Stomach smooth muscle (tissue), 2 donors: Measurements from ENCODE around the gene VSNL1.

Source experiments
- H3K27ac ChIP-seq: one replicate; pipeline ENCODE4 v1.7.0; 2013; ENCODE audit warnings: mild to moderate bottlenecking, low read length, inconsistent platforms
- H3K27me3 ChIP-seq, 2 donors: one replicate each; pipeline ENCODE4 v1.7.0; 2013; ENCODE audit warnings: low read length in 2 of 2; ENCODE audit not compliant: insufficient read depth in 2 of 2, control insufficient read depth in 1 of 2
- H3K36me3 ChIP-seq, 2 donors: one replicate each; pipeline ENCODE4 v1.7.0; 2013; ENCODE audit warnings: low read length in 2 of 2; ENCODE audit not compliant: control insufficient read depth in 2 of 2, insufficient read depth in 2 of 2
- H3K4me1 ChIP-seq: one replicate; pipeline ENCODE4 v1.7.0; 2013; ENCODE audit warnings: low read length; ENCODE audit not compliant: control insufficient read depth, insufficient read depth
- H3K4me3 ChIP-seq, 2 donors: one replicate each; pipeline ENCODE4 v1.7.0; 2013; ENCODE audit warnings: low read length in 2 of 2
- H3K9ac ChIP-seq, 2 donors: one replicate each; pipeline ENCODE4 v1.7.0; 2013; ENCODE audit warnings: low read length in 2 of 2, mild to moderate bottlenecking in 1 of 2
- H3K9me3 ChIP-seq, 2 donors: one replicate each; pipeline ENCODE4 v1.7.0; 2013; ENCODE audit warnings: low read length in 2 of 2; ENCODE audit not compliant: control insufficient read depth in 2 of 2
- donor health status: healthy.
- donor health status: Pancreatic carcinoma.

The VSNL1 gene

GRCh38 chr2:17583646-17584045, 43.1 kb downstream of the VSNL1 start:
- Histone ChIP-seq H3K27me3 (no peaks in the 10 kb centered on the region), H3K9me3 (no peaks in the 10 kb centered on the region), H3K9ac (no peak overlapping the region), H3K4me3 (no peak overlapping the region), H3K4me1 (no peaks in the 10 kb centered on the region), H3K27ac (no peak overlapping the region), H3K36me3 (no peaks in the 10 kb centered on the region)

GRCh38 chr2:17584689-17585088, 44.2 kb downstream of the VSNL1 start:
- H3K27me3 ChIP-seq = no peaks in the 10 kb centered on the region
- no peaks in the 10 kb centered on the region for H3K9me3 ChIP-seq
- H3K36me3 ChIP-seq = no peaks in the 10 kb centered on the region
- no peak overlapping the region for H3K4me3 ChIP-seq
- no peak overlapping the region for H3K27ac ChIP-seq
- no peak overlapping the region for H3K9ac ChIP-seq
- peaks cover 2% of the 10 kb centered on the region for H3K4me1 ChIP-seq

- no peaks in the 10 kb centered on the region for H3K9me3 ChIP-seq
- H3K9ac ChIP-seq = no peak overlapping the region
- no peaks in the 10 kb centered on the region for H3K36me3 ChIP-seq
- no peak overlapping the region for H3K4me3 ChIP-seq
- no peaks in the 10 kb centered on the region for H3K27me3 ChIP-seq
- H3K4me1 ChIP-seq = peaks cover 2% of the 10 kb centered on the region
- no peak overlapping the region for H3K27ac ChIP-seq
These were observed 47.0 kb downstream of the VSNL1 start for GRCh38 chr2:17587469-17587868.

GRCh38 chr2:17588031-17588430, 47.5 kb downstream of the VSNL1 start:
- no peaks in the 10 kb centered on the region for H3K27me3 ChIP-seq
- H3K4me1 ChIP-seq = peaks cover 2% of the 10 kb centered on the region
- H3K9ac ChIP-seq = no peak overlapping the region
- no peak overlapping the region for H3K4me3 ChIP-seq
- H3K27ac ChIP-seq = no peak overlapping the region
- no peaks in the 10 kb centered on the region for H3K9me3 ChIP-seq
- no peaks in the 10 kb centered on the region for H3K36me3 ChIP-seq

- H3K9me3 ChIP-seq = no peaks in the 10 kb centered on the region
- H3K27ac ChIP-seq = no peak overlapping the region
- no peaks in the 10 kb centered on the region for H3K27me3 ChIP-seq
- peaks cover 4% of the 10 kb centered on the region for H3K4me1 ChIP-seq
- H3K4me3 ChIP-seq = no peak overlapping the region
- no peaks in the 10 kb centered on the region for H3K36me3 ChIP-seq
- H3K9ac ChIP-seq = no peak overlapping the region
These were observed 49.0 kb downstream of the VSNL1 start for GRCh38 chr2:17589406-17590035.

GRCh38 chr2:17590342-17590911, 49.9 kb downstream of the VSNL1 start:
- no peaks in the 10 kb centered on the region for H3K9me3 ChIP-seq
- no peaks in the 10 kb centered on the region for H3K36me3 ChIP-seq
- H3K4me1 ChIP-seq = peaks cover 8% of the 10 kb centered on the region
- no peaks in the 10 kb centered on the region for H3K27me3 ChIP-seq
- H3K4me3 ChIP-seq = no peak overlapping the region
- H3K9ac ChIP-seq = no peak overlapping the region
- H3K27ac ChIP-seq = no peak overlapping the region

GRCh38 chr2:17591846-17592245, 51.4 kb downstream of the VSNL1 start:
- peaks cover 8% of the 10 kb centered on the region for H3K4me1 ChIP-seq
- H3K9ac ChIP-seq = no peak overlapping the region
- no peaks in the 10 kb centered on the region for H3K36me3 ChIP-seq
- no peaks in the 10 kb centered on the region for H3K27me3 ChIP-seq
- H3K27ac ChIP-seq = no peak overlapping the region
- H3K9me3 ChIP-seq = no peaks in the 10 kb centered on the region
- no peak overlapping the region for H3K4me3 ChIP-seq

- Histone ChIP-seq H3K4me1 (peaks cover 8% of the 10 kb centered on the region), H3K36me3 (no peaks in the 10 kb centered on the region), H3K9me3 (no peaks in the 10 kb centered on the region), H3K27me3 (no peaks in the 10 kb centered on the region), H3K4me3 (no peak overlapping the region), H3K27ac (no peak overlapping the region), H3K9ac (no peak overlapping the region)
These were observed 52.4 kb downstream of the VSNL1 start for GRCh38 chr2:17592731-17593409.

GRCh38 chr2:17593445-17593840, 52.9 kb downstream of the VSNL1 start:
- H3K9me3 ChIP-seq = no peaks in the 10 kb centered on the region
- H3K4me1 ChIP-seq = peaks cover 8% of the 10 kb centered on the region
- no peaks in the 10 kb centered on the region for H3K27me3 ChIP-seq
- H3K9ac ChIP-seq = no peak overlapping the region
- H3K4me3 ChIP-seq = no peak overlapping the region
- H3K36me3 ChIP-seq = no peaks in the 10 kb centered on the region
- H3K27ac ChIP-seq = no peak overlapping the region

- Histone ChIP-seq H3K36me3 (no peaks in the 10 kb centered on the region), H3K9me3 (no peaks in the 10 kb centered on the region), H3K4me1 (peaks cover 8% of the 10 kb centered on the region), H3K27me3 (no peaks in the 10 kb centered on the region), H3K4me3 (peak overlapping the region in 1 of 2 donors; percentile 48), H3K9ac (peak overlapping the region in 1 of 2 donors; percentile 7), H3K27ac (no peak overlapping the region)
These were observed 53.5 kb downstream of the VSNL1 start for GRCh38 chr2:17593841-17594491.
